GM12878 (cell line): Measurements from ENCODE around the gene GPR52. TPM values are rescaled to one million over a fixed set of nuclear protein-coding genes. Genes with fewer than 3 reads are reported as not detected.
A peak's percentile ranks its signal among the peaks of the same experiment; 100 is the strongest.

Source experiments
- ATAC-seq: fragments of 200-7000 bp; cut with Tn5 transposase; 3 replicates; pipeline ENCODE4 v1.9.1; 2020; ENCODE audit warnings: mild to moderate bottlenecking, moderate library complexity
- BruUV-seq: library from RNA; stranded (reverse); fragments of 400-500 nt; replicated peaks from 2 replicates; lab custom pipeline; 2021; lab: Mats Ljungman, UMichigan
- CTCF ChIA-PET: fragments of 300-600 bp; sonication (Branson Sonifier 250); formaldehyde crosslinking; extraction: SDS; loops from one replicate; lab custom pipeline; 2021; ENCODE audit warnings: inconsistent platforms; lab: Yijun Ruan, JAX
- POLR2A ChIA-PET: fragments of 350-600 bp; formaldehyde crosslinking; extraction: SDS; loops from one replicate; lab custom pipeline; 2021; ENCODE audit warnings: inconsistent platforms; lab: Charles Lee
- RAD21 ChIA-PET: fragments of 300-600 bp; sonication (Branson Sonifier 250); formaldehyde crosslinking; loops from one replicate; lab custom pipeline; 2023; ENCODE audit warnings: antibody characterized with exemption; ENCODE audit not compliant: unreplicated experiment; lab: Charles Lee
- SMC1A ChIA-PET: fragments of 300-600 bp; sonication (Branson Sonifier 250); formaldehyde crosslinking; loops from one replicate; lab custom pipeline; 2023; ENCODE audit not compliant: unreplicated experiment, uncharacterized antibody; lab: Charles Lee
- DNase-seq: peaks from one replicate; pipeline ENCODE4 v3.0.0-alpha.2; 2011; ENCODE audit warnings: low read depth, low spot score
- FAIRE-seq: peaks from 3 replicates; lab custom pipeline; 2011; peaks lifted over from hg19 to GRCh38; lab: Jason Lieb, UNC
- H2AFZ ChIP-seq: 2 replicates; pipeline ENCODE4 v1.6.0; 2011; ENCODE audit warnings: low read depth, low read length, control low read depth; ENCODE audit not compliant: control insufficient read depth
- H3K27ac ChIP-seq: 2 replicates; pipeline ENCODE4 v1.5.1; 2011; ENCODE audit warnings: control low read depth; ENCODE audit not compliant: control insufficient read depth, insufficient read depth
- H3K27me3 ChIP-seq, 2 experiments: replicated peaks in 1 of 2; 2 replicates each; pipeline versions ENCODE4 v1.6.0 to v1.6.1; 2011; ENCODE audit warnings: low read length in 1 of 2; ENCODE audit not compliant: control insufficient read depth in 2 of 2, insufficient read depth in 2 of 2
- H3K36me3 ChIP-seq, 2 experiments: 2 replicates each; pipeline ENCODE4 v1.5.1; 2011; ENCODE audit warnings: low read length in 1 of 2; ENCODE audit not compliant: control insufficient read depth in 2 of 2, insufficient read depth in 2 of 2
- H3K4me1 ChIP-seq: 2 replicates; pipeline ENCODE4 v1.6.1; 2011; ENCODE audit warnings: mild to moderate bottlenecking, low read length, moderate library complexity, mixed read lengths; ENCODE audit not compliant: control insufficient read depth, insufficient read depth
- H3K4me2 ChIP-seq: 2 replicates; pipeline ENCODE4 v1.6.0; 2011; ENCODE audit warnings: control low read depth; ENCODE audit not compliant: control insufficient read depth, insufficient read depth
- H3K4me3 ChIP-seq: fragments of 200-600 bp; sonication (generic); 2 replicates; pipeline ENCODE4 v1.5.1; 2016
- H3K79me2 ChIP-seq: 2 replicates; pipeline ENCODE4 v1.6.0; 2011; ENCODE audit warnings: low read length; ENCODE audit not compliant: control insufficient read depth, insufficient read depth
- H3K9ac ChIP-seq: 2 replicates; pipeline ENCODE4 v1.8.0; 2011; ENCODE audit warnings: low read length, control low read depth, mixed read lengths; ENCODE audit not compliant: control insufficient read depth, insufficient read depth
- H3K9me3 ChIP-seq: replicated peaks from 3 replicates; pipeline ENCODE4 v1.5.1; 2011; ENCODE audit warnings: mild to moderate bottlenecking, low read length; ENCODE audit not compliant: control insufficient read depth, insufficient read depth
- H4K20me1 ChIP-seq: 2 replicates; pipeline ENCODE4 v1.6.0; 2011; ENCODE audit not compliant: control insufficient read depth, insufficient read depth
- EZH2 ChIP-seq: IDR thresholded peaks from 2 replicates; pipeline ENCODE4 v1.6.1; 2012; ENCODE audit warnings: low read depth, mild to moderate bottlenecking, control low read depth, inconsistent platforms, low read length, borderline replicate concordance; ENCODE audit not compliant: control insufficient read depth
- MTA3 ChIP-seq: IDR thresholded peaks from 2 replicates; pipeline ENCODE4 v1.6.1; 2012; ENCODE audit warnings: low read length, inconsistent platforms, borderline replicate concordance
- RAD21 ChIP-seq: IDR thresholded peaks from 2 replicates; pipeline ENCODE4 v1.6.1; 2011; ENCODE audit warnings: mild to moderate bottlenecking, low read depth, low read length, moderate library complexity; ENCODE audit not compliant: insufficient read depth
- RBBP5 ChIP-seq: fragments of 200-600 bp; sonication (generic); conservative IDR thresholded peaks from 2 replicates; pipeline ENCODE4 v1.6.1; 2016
- SKIL ChIP-seq: fragments of 450-650 bp; IDR thresholded peaks from 2 replicates; pipeline ENCODE4 v1.6.1; 2017; ENCODE audit warnings: mild to moderate bottlenecking, low read depth, inconsistent platforms; ENCODE audit not compliant: poor library complexity, severe bottlenecking
- ZNF274 ChIP-seq: IDR thresholded peaks from one replicate; pipeline ENCODE4 v1.8.0; 2011; ENCODE audit not compliant: insufficient read length, insufficient read depth
- ZNF384 ChIP-seq: IDR thresholded peaks from 2 replicates; pipeline ENCODE4 v1.6.1; 2012; ENCODE audit warnings: low read depth, mild to moderate bottlenecking, low read length, improper control_type of control experiment, borderline replicate concordance
- WGBS: methylation state at CpG from one replicate; pipeline ENCODE4 v1.1.6; 2016; ENCODE audit warnings: low lambda C conversion rate; ENCODE audit not compliant: insufficient replicate concordance, insufficient coverage; ENCODE audit errors: missing lambda C conversion rate; 5-methylcytosine and 5-hydroxymethylcytosine counted together
- in situ Hi-C: fragments of 300-500 bp; cut with MboI; formaldehyde crosslinking; loops from 9 replicates; pipeline ENCODE4 v1.14.3; 2018; ENCODE audit warnings: mixed read lengths
- intact Hi-C: fragments of 100-400 bp; cut with micrococcal nuclease; formaldehyde crosslinking; loops from one replicate; pipeline ENCODE4 v1.14.2; 2022; ENCODE audit not compliant: unreplicated experiment
- polyA plus RNA-seq, 11 experiments: library from polyadenylated mRNA; depleted of rRNA in 4 of 11; unstranded in 6 of 11; stranded (reverse) in 5 of 11; fragments of >200 nt; fragmentation: Nextera tagmentation in 4 of 11; fragmentation: Illumina TruSeq in 1 of 11; extraction: Ambion mirVana in 4 of 11; extraction: Trizol in 1 of 11; gene quantifications; 1 replicate in 1 of 11; 2 replicates in 10 of 11; pipeline versions ENCODE4 v1.2.1 to v1.2.3, GENCODE V29; 2011 to 2016; ENCODE audit warnings: inconsistent platforms in 2 of 11, missing spikeins in 2 of 11, low read depth in 1 of 11
- total RNA-seq, 4 experiments: library from RNA; depleted of rRNA in 3 of 4; stranded (reverse); fragments of >200 nt in 3 of 4; fragmentation: Illumina TruSeq in 1 of 4; extraction: Trizol in 1 of 4; gene quantifications; 2 replicates each; pipeline versions ENCODE4 v1.2.1 to v1.2.3, GENCODE V29; 2013 to 2021

The GPR52 gene
- total and polyA plus RNA-seq, 10 of the 15 experiments (the other 5 are each of a cell fraction or from before 2014, with no cell fraction given), result 0.20 to 16.4 (median 3.2) TPM; not detected in 4

DNA sequence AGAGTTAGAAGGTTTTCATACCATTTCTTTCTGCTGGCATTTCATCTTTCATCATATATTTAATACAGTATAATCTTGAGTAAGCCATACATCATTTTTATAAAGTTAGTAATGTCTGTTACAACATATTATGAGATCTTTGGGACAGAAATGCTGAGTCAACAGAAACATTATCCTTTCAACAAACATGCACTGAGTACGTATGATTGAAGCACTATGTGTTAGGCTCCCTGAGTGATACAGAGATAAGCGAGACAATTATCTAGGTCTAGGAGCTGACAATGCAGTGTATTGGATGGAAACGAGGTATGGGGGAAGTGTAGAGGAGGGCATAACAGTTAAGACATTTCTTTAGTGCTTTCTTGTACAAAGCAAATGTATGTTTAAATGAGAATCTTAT lies 19.7 kb upstream of the GPR52 start:
- in situ Hi-C loops (no loop called here), intact Hi-C loops (no loop called here)
- no peak for ATAC-seq
- no peak overlapping the region for H3K9ac ChIP-seq
- no peak overlapping the region for H3K4me3 ChIP-seq
- ChIA-PET RAD21 (no interaction called here), CTCF (no interaction called here), SMC1A (no interaction called here), POLR2A (no interaction called here)
- no peak for DNase-seq
- BruUV-seq, result no TSS peak
- FAIRE-seq, result peak; percentile 68
- TF ChIP-seq EZH2 (no peak), MTA3 (no peak), RAD21 (no peak), ZNF384 (no peak), RBBP5 (no peak), ZNF274 (no peak), SKIL (no peak)
- no peaks in the 10 kb centered on the region for H3K79me2 ChIP-seq
- H2AFZ ChIP-seq, result no peak overlapping the region
- no peaks in the 10 kb centered on the region for H3K9me3 ChIP-seq
- H4K20me1 ChIP-seq, result no peaks in the 10 kb centered on the region
- H3K36me3 ChIP-seq, result no peaks in the 10 kb centered on the region
- H3K27ac ChIP-seq, result no peak overlapping the region
- WGBS, result 100% methylated on average over 3 of the region's 3 CpGs
- no peak overlapping the region for H3K4me2 ChIP-seq
- no peaks in the 10 kb centered on the region for H3K27me3 ChIP-seq
- H3K4me1 ChIP-seq, result no peaks in the 10 kb centered on the region
